Measurements from ENCODE around the gene BMF. TPM values are rescaled to one million over a fixed set of nuclear protein-coding genes. Genes with fewer than 3 reads are reported as not detected.
"Not testable (repeated sequence)": the region's sequence is repeated elsewhere in the genome, so short reads cannot be mapped to it uniquely, and the experiment has no call there.

BMF gene
- total RNA-seq, 4 donors from 2014 or later: 4.7 to 7.5 (median 6.0) TPM

DNA sequence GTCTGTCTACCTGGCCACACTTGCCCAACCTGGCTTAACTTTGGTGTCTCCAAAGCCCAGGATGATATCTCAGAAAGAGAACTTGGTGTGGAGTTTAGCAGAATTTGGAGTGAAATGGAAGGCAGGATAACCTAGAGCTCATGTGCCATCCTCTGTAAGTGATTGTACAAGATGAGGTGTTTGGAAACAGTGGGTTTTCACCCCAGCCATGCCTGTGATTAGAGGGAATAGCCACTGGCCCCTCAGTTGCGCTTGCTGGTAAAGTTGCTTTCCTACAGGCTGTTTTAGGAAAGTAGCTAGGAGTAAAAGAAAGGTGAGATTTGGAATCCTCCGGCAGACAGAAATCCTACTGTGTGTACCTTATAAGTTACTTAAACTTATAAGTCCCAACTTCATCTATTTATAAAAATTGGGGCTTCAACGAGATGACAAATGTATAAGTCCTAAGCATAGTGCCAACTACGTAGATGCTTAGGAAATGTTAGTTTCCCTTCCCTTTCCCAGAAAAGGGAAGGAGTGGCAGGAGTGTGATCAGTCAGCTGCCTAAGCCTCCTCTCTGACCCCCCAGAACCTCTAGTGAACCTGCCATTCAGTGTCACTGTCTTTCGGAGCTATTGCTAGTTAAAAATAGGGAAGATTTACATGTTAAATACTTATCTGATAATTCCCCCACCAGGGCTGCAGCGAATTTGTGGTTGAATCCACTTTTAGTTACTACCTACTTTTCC lies 13.4 kb upstream of the BMF start:
- Histone ChIP-seq H3K9me3 (no peaks in the 10 kb centered on the region), H3K27ac (no peak overlapping the region), H3K27me3 (no peaks in the 10 kb centered on the region), H3K4me1 (no peaks in the 10 kb centered on the region), H3K36me3 (no peaks in the 10 kb centered on the region), H3K4me3 (no peak overlapping the region)
- 68 to 74% methylated on average over 4 to 6 of the region's 6 CpGs for WGBS, 2 donors (ENCODE audit: low coverage in 1 of 2)
- peak; percentile 61 for ATAC-seq
- no peak for TF ChIP-seq EP300 (IDR thresholded peaks at IDR 0.05)
- no peak for TF ChIP-seq POLR2A (IDR thresholded peaks at IDR 0.05)
- no peak for TF ChIP-seq POLR2AphosphoS5 (IDR thresholded peaks at IDR 0.05)
- TF ChIP-seq, protein P1, sequence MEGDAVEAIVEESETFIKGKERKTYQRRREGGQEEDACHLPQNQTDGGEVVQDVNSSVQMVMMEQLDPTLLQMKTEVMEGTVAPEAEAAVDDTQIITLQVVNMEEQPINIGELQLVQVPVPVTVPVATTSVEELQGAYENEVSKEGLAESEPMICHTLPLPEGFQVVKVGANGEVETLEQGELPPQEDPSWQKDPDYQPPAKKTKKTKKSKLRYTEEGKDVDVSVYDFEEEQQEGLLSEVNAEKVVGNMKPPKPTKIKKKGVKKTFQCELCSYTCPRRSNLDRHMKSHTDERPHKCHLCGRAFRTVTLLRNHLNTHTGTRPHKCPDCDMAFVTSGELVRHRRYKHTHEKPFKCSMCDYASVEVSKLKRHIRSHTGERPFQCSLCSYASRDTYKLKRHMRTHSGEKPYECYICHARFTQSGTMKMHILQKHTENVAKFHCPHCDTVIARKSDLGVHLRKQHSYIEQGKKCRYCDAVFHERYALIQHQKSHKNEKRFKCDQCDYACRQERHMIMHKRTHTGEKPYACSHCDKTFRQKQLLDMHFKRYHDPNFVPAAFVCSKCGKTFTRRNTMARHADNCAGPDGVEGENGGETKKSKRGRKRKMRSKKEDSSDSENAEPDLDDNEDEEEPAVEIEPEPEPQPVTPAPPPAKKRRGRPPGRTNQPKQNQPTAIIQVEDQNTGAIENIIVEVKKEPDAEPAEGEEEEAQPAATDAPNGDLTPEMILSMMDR (IDR thresholded peaks at IDR 0.05): no peak

DNA sequence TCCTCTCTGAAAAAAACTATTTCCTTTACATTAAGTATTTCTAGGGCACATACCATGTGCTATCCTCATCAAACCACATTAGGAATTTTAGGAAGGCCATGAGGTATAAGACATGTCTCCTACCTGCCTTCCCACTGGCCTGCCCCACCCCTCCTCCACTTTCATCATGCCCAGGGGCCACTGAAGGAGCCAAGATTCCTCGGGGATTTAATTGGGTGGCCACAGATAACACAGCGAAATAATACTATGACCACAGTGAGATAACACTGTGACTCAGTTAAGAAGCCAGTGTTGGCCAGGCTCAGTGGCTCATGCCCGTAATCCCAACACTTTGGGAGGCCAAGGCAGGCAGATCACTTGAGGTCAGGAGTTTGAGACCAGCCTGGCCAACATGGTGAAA lies 9.8 kb upstream of the BMF start:
- no peak for ATAC-seq
- H3K4me1 ChIP-seq: no peaks in the 10 kb centered on the region
- H3K9me3 ChIP-seq: no peaks in the 10 kb centered on the region
- TF ChIP-seq, protein P1 (IDR thresholded peaks at IDR 0.05): no peak
- H3K36me3 ChIP-seq: no peaks in the 10 kb centered on the region
- no peak overlapping the region for H3K4me3 ChIP-seq
- H3K27me3 ChIP-seq: no peaks in the 10 kb centered on the region
- 48% methylated on average over 3 of the region's 3 CpGs; no CpG with 5 or more reads in 1 of the 2 donors for WGBS, 2 donors (ENCODE audit: low coverage in 1 of 2)
- H3K27ac ChIP-seq: no peak overlapping the region

DNA sequence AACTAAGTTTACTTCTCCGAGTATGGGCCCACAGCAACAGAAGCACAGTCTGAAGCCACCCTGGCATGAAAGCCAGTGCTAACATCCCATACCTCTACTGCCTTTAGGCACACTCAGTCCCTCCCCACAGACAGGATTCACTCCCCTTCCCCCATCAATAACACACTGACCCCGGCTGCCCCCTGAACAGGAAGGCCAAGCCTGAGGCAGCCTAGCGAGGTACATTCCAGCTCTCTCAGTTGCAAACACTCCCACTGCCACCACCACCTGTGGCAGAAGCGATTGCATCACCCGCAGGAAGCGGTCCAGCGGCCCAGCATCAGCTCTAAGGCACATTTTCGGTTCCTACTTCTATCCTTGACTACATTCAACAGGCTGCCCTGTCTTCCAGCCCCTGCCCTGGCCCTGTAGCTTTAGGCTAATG lies 7.0 kb upstream of the BMF start:
- Histone ChIP-seq H3K27ac (no peak overlapping the region), H3K9me3 (no peaks in the 10 kb centered on the region), H3K4me1 (no peaks in the 10 kb centered on the region), H3K36me3 (no peaks in the 10 kb centered on the region), H3K4me3 (no peak overlapping the region), H3K27me3 (no peaks in the 10 kb centered on the region)
- 40% methylated on average over 2 of the region's 8 CpGs; no CpG with 5 or more reads in 1 of the 2 donors for WGBS, 2 donors (ENCODE audit: low coverage in 1 of 2)
- TF ChIP-seq POLR2AphosphoS5 (IDR thresholded peaks at IDR 0.05): no peak
- TF ChIP-seq, protein P1 (IDR thresholded peaks at IDR 0.05): no peak
- no peak for TF ChIP-seq EP300 (IDR thresholded peaks at IDR 0.05)
- TF ChIP-seq POLR2A (IDR thresholded peaks at IDR 0.05): no peak
- ATAC-seq: peak; percentile 43

DNA sequence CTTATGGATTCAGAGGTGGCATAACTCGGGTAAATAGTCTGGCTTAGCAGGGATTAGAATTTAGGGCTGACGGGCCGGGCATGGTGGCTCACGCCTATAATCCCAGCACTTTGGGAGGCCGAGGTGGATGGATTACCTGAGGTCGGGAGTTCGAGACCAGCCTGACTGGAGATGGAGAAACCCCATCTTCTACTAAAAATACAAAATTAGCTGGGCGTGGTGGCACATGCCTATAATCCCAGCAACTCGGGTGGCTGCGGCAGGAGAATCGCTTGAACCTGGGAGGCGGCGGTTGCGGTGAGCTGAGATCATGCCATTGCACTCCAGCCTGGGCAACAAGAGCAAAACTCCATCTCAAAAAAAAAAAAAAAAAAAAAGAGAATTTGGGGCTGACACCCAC lies 6.4 kb upstream of the BMF start:
- H3K9me3 ChIP-seq, ATAC-seq, H3K4me1 ChIP-seq, H3K4me3 ChIP-seq, H3K27me3 ChIP-seq, H3K36me3 ChIP-seq, H3K27ac ChIP-seq: not testable (repeated sequence)
- 94% methylated on average over 10 of the region's 14 CpGs; no CpG with 5 or more reads in 1 of the 2 donors for WGBS, 2 donors (ENCODE audit: low coverage in 1 of 2)

DNA sequence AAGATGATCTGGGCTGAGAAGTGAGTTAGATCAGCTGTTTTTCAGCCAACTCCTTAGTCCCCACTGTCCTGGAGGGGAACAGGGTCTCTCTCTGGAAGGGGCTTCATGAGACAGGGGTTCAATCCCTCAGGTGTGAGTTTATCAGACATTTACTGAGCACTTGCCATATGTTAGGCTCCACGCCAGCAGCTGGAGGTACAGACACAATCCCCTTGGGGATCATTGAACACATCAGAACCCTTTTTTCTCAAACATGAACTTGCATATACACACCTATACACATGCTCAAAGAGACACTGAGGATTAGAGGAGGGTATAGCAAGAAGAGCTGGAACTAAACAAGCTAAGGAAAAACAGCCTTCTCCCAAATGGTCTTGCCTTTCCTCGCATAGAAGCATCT lies 5.5 kb upstream of the BMF start:
- Histone ChIP-seq H3K4me1 (peaks cover 0 to 5% (median 0%) of the 10 kb centered on the region in 3 donors), H3K27me3 (no peaks in the 10 kb centered on the region), H3K4me3 (no peak overlapping the region), H3K36me3 (no peaks in the 10 kb centered on the region), H3K9me3 (no peaks in the 10 kb centered on the region), H3K27ac (no peak overlapping the region)
- no peak for ATAC-seq
- TF ChIP-seq EP300 (IDR thresholded peaks at IDR 0.05): no peak
- TF ChIP-seq, protein P1 (IDR thresholded peaks at IDR 0.05): no peak
- WGBS, 2 donors (ENCODE audit: low coverage in 1 of 2): 78 to 83% methylated on average over 1 of the region's 2 CpGs
